ENCODE data around the gene AGTPBP1. TPM values are rescaled to one million over a fixed set of nuclear protein-coding genes. Genes with fewer than 3 reads are reported as not detected.

AGTPBP1 gene, protein sequence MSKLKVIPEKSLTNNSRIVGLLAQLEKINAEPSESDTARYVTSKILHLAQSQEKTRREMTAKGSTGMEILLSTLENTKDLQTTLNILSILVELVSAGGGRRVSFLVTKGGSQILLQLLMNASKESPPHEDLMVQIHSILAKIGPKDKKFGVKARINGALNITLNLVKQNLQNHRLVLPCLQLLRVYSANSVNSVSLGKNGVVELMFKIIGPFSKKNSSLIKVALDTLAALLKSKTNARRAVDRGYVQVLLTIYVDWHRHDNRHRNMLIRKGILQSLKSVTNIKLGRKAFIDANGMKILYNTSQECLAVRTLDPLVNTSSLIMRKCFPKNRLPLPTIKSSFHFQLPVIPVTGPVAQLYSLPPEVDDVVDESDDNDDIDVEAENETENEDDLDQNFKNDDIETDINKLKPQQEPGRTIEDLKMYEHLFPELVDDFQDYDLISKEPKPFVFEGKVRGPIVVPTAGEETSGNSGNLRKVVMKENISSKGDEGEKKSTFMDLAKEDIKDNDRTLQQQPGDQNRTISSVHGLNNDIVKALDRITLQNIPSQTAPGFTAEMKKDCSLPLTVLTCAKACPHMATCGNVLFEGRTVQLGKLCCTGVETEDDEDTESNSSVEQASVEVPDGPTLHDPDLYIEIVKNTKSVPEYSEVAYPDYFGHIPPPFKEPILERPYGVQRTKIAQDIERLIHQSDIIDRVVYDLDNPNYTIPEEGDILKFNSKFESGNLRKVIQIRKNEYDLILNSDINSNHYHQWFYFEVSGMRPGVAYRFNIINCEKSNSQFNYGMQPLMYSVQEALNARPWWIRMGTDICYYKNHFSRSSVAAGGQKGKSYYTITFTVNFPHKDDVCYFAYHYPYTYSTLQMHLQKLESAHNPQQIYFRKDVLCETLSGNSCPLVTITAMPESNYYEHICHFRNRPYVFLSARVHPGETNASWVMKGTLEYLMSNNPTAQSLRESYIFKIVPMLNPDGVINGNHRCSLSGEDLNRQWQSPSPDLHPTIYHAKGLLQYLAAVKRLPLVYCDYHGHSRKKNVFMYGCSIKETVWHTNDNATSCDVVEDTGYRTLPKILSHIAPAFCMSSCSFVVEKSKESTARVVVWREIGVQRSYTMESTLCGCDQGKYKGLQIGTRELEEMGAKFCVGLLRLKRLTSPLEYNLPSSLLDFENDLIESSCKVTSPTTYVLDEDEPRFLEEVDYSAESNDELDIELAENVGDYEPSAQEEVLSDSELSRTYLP
- total RNA-seq: 266 TPM

DNA sequence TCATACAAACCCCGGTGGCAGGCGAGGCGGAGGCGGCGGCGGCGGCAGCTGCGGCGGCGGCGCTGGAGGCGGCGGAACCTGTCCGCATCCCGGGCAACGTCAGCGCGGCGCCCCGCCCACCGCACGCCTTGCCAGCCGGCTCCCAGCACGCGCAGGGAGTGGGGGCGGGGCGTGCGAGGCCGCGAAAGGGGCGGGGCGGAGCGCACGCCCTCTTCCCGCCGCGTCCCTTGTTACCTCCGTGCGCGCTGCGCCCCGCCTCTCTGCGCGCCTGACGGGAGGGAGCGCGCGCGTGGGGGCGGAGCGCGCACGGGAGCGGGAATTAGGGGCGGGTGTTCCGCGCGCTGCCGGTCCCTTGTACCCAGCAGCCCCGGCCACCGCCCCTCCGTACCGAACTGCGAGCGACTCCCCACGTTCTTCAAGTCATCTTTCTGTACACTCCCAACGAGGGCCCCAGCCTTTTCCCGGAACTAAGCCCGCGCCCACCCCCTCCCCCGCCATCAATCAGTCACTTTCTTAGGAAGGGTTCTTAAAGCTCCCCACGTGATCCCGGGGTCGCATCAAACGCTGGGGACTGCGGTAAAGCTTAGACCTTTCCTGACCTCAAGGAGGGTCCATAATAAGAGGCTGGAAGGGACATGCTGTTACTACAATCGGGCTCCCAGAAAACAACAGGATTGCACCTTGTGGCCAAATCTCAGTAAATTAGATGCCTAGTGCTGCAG is at the start of gene AGTPBP1:
TSS of gene AGTPBP1 (minus strand) at position 80 of the 722 bp plus-strand sequence. CDS start 29,421 bp downstream, outside the sequence.

Other genes with a start within 250 kb of the AGTPBP1 start
- gene NAA35, start 199.2 kb upstream of the AGTPBP1 start, total RNA-seq: 61.8 TPM